Measurements from ENCODE around the gene MYO1A.
A peak's percentile ranks its signal among the peaks of the same experiment; 100 is the strongest.
"Not testable (repeated sequence)": the region's sequence is repeated elsewhere in the genome, so short reads cannot be mapped to it uniquely, and the experiment has no call there.

MYO1A gene

GRCh38 chr12:57085999-57086492 lies 36.1 kb upstream of the MYO1A start:
- peak overlapping the region; percentile 96 for H3K27ac ChIP-seq
- no peak for TF ChIP-seq CTCF (conservative IDR thresholded peaks at IDR 0.05)

- TF ChIP-seq CTCF (conservative IDR thresholded peaks at IDR 0.05): no peak
- no peak overlapping the region for H3K27ac ChIP-seq
Measured at GRCh38 chr12:57080855-57081254, 30.9 kb upstream of the MYO1A start.

GRCh38 chr12:57079821-57080220 lies 29.9 kb upstream of the MYO1A start:
- H3K27ac ChIP-seq: peak overlapping the region; percentile 70
- TF ChIP-seq CTCF (conservative IDR thresholded peaks at IDR 0.05): no peak

- no peak for TF ChIP-seq CTCF (conservative IDR thresholded peaks at IDR 0.05)
Measured at GRCh38 chr12:57078519-57079404, 28.8 kb upstream of the MYO1A start, which contains the start of gene NEMP1. Gene NEMP1, minus strand, starts transcription at chr12:57078791. Its CDS starts 46 bp downstream, at chr12:57078745.

GRCh38 chr12:57073566-57074450 lies 23.9 kb upstream of the MYO1A start:
- H3K27ac ChIP-seq: not testable (repeated sequence)

More at GRCh38 chr12:57078519-57079404, 28.8 kb upstream of the MYO1A start, which contains the start of gene NEMP1:
- peak within 1 kb of the TSS; percentile 70 for H3K27ac ChIP-seq

- H3K27ac ChIP-seq: no peak overlapping the region
- no peak for TF ChIP-seq CTCF (conservative IDR thresholded peaks at IDR 0.05)
Measured at GRCh38 chr12:57072661-57073060, 22.7 kb upstream of the MYO1A start.

- H3K27ac ChIP-seq: peak overlapping the region; percentile 8; the same call in 1 of the 2 replicates
- TF ChIP-seq CTCF (conservative IDR thresholded peaks at IDR 0.05): peak; percentile 93
Measured at GRCh38 chr12:57069523-57069922, 19.6 kb upstream of the MYO1A start.

Measured in VCaP (cell line).